Hematopoietic multipotent progenitor cell treated with erythropoietin and hydrocortisone succinate and interleukin-3 and kit ligand, for 8 days (in vitro differentiated cells): ENCODE measurements around the gene ZNF2.
A peak's percentile ranks its signal among the peaks of the same experiment; 100 is the strongest.

ENCODE experiments used
- DNase-seq: peaks from one replicate; pipeline ENCODE4 v3.0.0-alpha.2; 2015

ZNF2 gene

DNA sequence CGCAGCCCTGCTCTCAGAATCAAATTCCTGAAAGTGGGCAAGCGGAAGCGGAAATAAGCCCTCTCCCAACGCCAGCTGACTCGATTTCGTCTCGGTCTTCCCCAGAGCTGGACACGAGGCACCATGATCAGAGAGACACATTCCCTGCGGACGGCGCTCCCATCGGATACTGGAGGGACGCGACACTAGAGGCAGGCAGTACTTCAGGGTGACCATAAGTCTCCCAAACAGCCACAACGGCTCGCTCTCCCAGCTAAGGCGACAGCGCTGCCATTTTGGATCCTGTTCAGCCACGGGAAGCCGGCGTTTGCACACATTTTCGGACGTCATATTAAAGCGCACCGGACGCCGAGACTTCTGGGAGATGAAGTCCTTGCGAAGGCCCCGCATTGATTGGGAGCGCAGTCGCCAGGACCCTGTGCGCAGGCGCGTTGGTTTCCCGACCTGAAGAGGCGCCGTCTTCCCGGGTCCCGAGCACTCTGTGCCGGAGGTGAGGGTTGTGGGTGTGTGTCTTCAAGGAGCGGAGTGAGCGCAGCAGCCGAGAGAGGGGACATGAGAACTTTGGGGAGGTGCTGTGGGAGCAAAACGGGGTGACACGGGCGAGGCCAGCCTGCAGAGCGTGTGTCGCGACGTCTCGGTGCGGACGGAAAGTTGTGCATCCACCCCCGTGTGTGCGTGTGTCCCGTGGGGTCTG is at the start of gene ZNF2:
Gene ZNF2, plus strand, starts transcription at position 439 of the 694 bp plus-strand sequence. CDS start 10,418 bp downstream, outside the sequence.
- DNase-seq = peak; percentile 98

DNA sequence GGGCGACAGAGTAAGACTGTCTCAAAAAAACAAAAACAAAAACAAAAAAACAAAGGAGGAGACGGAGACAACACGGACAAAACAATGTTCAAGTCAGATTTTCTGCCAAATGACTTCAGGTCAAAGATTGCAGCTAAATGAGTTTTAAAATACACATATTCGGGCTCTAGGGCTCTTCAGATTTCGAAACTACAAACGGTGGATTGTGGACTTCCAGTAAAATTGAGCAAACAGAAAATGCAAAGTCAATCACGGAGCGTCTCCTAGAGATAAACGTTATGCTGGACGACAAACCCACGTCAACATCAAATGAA is 44.6 kb upstream of the ZNF2 start:
- no peak for DNase-seq

DNA sequence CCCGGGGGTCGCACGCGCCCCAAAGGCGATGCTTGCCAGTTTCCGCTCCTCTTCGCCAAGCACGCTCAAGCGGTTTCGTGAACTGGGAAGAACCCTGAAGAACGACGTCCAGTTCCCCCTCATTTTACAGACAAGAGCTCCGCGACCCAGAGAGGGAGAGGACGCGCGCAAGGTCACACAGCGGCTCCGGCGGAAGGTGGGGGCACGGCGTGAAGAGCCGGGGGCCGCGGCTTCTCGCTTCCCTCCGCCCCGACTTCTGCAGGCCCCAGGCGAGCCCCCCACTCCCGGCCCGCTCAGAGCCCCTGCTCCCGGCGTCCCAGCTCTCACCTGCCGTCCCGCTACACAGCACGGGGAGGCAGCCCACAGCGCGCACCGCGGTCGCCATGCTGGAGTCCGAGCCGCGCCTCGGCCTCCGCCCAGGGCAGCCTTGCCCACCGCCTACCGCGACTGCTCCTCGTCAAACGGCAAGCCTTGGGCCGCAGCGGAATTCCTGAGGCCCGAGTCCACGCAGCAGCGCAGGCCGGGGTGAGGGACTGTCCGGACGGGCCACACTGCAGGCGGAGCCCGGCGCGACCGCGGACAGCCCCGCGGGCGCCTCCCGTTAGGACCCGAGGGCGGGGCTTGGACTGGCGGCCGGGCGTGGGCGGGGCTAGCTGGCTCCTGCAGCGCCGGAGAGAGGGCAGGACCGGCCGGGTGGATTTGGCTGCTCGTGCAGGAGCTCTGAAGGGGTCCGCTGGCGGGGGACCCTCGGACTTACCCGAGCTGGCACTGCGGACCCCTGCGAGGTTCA is 44.0 kb upstream of the ZNF2 start, which contains the start of gene MRPS5:
Gene MRPS5, minus strand, starts transcription at position 402 of the 790 bp plus-strand sequence. Its CDS starts 17 bp downstream, at position 385.
- DNase-seq = peak; percentile 80

DNA sequence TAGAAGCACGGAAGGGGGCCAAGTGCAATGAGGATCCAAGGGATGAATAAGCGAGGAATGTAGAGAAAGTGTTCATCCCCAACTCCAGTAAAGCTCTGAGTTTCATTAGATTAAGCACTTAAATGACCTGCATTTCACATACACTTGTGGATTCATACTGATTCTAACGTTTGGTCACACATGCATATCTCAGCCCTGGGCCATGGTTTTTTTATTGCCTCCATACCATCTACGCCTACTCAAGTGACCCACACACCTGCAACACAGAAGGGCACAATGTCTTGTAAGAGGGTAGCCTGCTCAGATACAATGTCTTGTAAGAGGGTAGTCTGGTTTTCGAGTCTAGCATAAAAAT is 43.4 kb upstream of the ZNF2 start:
- peak; percentile 14 for DNase-seq

DNA sequence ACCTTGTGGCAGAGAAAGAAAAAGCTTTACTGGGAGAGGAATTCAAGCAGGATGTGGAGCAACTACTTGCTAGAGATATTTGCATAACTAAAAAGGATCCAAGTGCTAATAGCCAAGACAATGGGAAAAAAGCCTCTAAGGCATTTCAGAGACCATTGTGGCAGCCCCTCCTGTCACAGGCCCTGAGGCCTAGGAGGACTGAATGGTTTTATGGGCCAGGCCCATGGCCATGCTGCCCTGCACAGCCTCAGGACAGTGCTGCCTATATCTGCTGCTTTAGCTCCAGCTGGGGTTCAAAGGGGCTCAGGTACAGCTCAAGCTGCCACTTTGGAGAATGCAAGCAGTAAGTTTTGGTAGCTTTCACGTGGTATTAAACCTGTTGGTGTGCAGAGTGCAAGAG is 26.9 kb upstream of the ZNF2 start:
- no peak for DNase-seq

DNA sequence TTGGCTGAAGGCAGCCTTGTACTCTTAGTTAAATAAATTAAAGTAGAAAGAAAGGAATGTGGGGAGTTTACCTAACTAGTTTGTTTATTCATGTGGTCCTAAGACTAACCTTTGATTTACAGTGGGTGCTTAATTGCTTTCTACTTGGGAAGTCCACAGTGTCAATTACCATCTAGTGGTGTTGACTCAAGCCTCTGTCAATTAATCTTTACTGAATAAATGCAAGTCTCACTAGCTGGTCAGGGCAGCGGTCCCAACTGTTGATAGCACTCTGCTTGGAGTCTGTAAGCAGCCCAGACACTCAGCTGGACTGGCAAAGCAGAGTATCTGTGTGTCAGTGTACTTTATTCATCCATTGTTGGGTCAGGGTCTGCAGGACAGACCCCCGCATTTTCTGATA is 21.8 kb upstream of the ZNF2 start:
- no peak for DNase-seq

DNA sequence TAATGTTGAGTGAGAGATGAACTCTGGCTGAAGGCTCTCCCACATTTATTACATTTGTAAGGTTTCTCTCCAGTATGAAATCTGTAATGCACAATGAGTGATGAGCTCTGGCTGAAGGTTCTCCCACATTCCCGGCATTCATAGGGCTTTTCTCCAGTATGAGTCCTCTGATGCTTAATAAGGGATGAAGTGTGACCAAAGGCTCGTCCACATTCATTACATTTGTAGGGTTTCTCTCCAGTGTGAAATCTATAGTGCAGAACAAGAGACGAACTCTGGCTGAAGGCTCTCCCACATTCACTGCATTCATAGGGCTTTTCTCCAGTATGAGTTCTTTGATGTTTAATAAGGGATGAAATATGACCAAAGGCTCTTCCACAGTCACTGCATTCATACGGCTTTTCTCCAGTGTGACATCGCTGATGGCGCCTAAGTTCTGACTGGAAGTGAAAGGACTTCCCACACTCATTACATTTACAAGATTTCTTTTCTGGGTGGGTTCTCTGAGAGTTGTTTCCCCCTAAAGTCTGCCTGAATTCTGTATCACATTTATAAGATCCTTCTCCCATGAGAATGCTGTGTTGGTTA is 16.1 kb upstream of the ZNF2 start:
- DNase-seq = no peak

DNA sequence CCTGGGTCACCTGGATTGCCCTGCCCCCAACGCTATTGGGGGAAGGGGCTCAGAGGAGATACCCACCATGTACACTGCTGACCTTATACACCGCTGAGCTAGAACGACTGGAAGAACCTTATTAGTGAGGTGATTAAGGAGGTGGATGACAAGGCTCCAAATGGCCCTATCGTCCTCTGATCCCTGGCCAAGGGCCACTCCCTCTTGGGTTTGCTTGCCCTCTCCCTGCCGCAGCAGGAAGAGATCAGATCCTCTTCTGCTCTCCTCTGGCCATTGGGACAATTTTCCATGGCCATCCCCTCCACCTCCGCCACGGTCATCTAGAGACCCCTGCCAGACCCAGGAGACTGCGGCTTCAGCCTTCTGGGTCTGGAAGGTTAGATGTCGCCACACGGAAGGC is 7.2 kb upstream of the ZNF2 start:
- no peak for DNase-seq

DNA sequence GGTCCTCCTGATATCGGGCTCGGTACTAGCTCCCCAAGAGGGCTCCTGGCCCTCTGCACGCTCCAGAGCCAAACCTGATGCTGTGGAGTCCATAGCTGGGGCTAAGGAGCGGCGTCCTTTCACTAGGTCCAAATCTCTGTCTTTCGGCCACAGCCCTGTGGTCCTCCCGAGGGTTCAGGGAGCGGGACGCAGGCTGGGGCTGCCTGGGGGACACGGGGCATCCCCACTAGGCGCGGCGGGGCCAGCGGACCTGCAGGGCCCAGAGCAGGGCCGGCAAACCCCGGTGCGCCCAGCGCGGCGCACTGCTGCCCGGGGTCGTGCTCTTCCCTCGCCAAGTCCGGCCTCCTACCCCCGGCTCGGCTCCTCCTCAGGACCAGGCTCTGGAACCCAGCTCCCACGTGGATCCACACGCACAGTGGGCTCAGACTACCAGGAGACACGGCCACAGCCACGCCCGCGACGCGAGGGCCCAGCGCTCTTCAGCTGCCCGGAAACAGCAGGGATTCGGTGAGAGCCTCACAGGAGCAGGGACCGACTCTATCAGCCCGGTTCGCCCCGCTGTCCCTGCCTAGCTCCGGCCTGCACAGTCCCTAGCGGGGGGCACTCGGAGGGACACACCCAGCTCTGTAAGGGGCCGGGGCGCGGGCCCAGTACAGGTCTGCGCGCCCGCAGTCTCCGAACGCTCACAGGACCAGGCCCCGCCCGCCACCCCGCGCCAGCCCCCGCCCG is 6.6 kb upstream of the ZNF2 start:
- peak; percentile 51 for DNase-seq

DNA sequence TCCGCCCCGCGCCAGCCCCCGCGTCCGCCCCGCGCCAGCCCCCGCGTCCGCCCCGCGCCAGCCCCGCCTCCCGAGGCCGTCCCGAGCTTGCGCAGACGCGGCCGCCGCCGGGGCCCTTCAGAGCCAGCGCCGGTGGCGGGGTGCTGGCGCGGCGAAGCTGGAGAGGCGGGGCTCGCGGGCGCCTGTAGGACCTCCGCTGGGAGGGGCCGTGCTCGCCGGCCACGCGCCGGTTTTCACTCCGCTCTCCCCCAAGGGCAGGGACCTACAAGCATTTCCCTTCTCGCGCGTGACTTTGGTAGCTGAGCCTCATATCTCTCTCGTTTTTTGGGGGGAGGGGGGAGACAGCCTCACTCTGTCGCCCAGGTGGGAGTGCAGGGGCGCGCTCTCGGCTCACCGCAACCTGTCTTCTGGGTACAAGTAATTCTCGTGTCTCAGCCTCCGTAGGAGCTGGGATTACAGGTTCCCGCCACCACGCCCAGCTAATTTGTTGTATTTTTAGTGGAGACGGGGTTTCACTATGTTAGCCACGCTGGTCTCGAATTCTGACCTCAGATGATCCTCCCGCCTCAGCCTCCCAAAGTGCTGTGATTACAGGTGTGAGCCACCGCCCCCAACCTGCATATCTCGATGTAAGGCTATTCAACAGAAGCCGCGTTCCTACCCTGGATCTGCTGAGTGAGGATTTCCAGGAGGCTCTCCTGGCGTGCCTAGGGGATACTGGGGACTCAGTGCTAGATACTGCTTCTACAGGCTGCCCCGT is 5.7 kb upstream of the ZNF2 start, which contains the start of gene ZNF514:
Gene ZNF514, minus strand, starts transcription at position 159 of the 760 bp plus-strand sequence. CDS start 6,595 bp downstream, outside the sequence.
- DNase-seq = peak; percentile 72

DNA sequence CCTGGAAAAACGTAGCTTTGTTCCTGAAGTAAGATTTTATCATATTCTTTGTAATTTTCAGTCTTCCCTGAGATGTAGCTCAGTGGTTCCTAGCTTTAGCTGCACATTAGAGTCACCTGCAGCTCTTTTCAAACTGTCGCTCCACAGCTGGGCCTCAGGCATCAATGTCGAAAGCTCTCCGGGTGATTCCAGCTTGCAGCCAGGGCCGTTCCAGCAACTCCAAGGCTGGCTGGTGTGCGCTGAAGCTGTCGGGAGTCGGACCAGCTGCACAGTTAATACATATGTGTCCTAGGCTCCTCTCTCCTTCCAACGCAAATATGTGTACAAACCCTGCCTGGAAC is 609 bp upstream of the ZNF2 start:
- no peak for DNase-seq

DNA sequence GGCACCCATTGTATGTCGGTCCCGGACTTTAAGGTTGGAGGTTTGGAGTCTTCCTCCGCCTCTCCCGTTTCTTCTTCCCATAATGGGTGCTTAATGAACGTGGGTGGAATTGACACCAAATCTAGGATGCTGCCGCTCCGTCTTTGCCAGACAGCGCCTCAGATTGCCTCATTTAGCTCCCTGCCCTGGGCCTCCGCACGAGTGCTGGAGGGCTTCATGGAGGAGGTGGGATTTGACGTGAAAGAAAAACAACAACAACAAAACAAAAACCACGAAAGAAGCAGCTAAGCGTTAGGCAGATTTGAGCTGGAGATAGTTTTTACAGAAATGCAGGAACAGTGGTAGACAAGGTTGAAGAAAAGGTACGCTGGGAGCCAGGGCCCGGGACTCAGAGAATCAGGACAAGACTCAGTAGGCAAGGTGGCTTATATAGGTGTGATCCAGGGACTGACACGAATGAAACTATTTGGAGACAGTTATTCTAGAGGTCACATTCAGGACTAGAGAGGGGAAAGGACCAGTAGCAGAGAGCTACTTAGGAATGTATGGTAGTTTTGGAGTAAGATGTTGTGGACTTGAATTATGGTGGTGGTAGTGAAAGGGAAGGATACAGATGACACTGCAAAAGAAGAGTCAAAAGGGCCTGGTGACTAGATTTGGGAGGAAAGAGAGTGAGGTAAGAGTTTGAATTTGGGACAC is 605 bp downstream of the ZNF2 start:
- DNase-seq = no peak

DNA sequence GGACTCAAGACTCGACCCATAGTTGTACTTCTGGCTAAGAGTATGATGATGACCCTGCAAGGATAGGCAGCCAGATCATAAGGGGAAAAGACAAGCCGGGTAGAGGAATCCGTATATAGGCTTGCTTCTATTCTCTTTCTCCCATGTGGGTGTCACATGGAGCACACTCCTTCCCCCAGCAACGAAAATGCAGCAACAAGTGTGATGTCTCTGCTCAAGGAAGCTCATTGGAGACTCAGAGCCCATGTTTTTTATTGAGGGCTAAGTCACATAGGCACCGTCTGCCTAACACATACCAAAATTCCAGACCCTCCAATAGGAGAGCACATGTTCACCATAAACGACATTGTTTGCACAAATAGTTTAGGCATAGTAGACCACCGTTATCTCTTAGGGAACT is 6.3 kb downstream of the ZNF2 start:
- no peak for DNase-seq

DNA sequence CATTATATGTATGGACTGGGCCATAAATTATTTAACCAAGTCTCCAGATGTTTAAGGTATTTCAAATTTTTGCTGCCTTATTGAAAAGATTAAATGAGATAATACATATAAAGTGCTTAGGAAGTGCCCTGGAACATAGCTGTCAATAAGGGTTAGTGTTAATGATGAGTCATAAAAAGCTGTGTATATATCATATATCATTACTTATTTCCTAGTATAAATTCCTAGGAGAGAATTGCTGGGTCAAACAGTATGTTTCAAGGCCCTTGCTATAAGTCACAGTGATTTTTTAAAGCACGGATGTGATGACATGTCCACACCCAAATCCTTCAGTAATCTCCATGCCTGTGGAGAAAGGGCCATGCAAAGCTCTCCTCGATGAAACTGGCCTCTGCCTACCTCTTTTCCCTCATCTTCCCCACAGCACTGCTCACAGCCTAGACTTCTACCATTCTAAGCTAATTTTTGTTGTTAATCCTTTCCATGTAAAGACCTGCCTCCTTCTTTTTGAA is 8.5 kb downstream of the ZNF2 start:
- no peak for DNase-seq

DNA sequence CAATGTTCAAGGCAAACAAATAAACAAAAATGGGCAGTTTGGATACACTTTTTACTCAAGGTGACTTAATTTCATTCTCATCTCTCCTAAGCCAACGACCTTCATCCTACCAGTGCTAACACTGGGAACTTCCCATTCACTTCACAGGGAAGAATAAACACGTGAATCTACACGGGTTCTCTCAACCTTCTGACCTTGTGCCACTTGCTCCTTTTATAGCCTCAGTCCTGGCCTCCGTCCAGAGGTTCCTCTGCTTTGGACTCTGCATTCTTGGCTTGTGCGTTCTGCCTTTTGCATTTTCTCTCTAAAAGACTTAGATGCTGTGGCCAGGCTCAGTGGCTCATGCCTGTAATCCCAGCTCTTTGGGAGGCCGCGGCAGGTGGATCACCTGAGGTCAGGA is 13.8 kb downstream of the ZNF2 start:
- no peak for DNase-seq

DNA sequence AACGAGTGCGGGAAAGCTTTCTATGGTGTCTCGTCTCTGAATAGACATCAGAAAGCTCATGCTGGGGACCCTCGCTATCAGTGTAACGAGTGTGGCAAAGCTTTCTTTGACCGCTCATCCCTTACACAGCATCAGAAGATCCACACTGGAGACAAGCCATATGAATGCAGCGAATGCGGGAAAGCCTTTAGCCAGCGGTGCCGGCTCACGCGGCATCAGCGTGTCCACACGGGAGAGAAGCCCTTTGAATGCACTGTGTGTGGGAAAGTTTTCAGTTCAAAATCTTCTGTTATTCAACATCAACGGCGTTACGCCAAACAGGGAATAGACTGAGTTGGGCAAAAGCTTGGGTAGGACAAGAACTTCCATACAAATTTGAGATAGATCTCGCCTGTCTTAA is 16.2 kb downstream of the ZNF2 start:
- DNase-seq = no peak

DNA sequence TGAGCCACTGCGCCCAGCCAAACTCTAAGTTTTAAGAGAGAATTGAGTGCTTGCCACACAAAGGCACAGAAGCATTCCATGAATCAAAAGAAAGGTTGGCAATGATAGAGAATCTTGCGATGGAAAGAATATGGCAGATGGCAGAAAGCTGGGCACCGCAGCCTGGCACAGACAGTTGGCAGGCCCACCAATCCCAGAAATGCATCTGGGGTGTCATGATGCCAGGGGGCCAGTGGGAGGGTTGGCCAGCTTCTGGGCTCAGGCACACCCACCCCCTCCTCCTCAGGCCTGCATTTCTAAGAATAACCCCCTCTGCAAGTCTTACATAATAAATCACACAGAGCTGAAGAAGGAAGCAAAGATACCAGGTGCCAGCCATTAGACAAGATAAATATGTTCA is 19.6 kb downstream of the ZNF2 start:
- no peak for DNase-seq

DNA sequence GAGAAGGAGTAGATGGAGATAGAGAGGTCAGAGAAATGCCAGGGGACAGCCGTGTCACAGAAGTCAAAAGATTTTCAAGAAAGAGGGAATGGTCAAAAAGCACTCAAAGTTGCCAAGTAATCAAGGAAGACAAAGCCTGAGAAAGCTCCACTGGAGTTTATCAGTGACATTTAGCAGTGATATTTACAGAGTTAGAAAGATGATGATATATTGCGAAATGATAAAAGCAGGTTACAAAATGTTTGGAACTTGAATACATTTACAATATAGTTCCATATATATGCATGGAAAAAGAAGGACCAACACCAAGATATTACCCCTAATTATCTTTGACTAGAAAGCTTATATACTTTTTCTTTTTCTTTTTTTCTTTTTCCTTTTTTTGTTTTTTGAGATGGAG is 20.4 kb downstream of the ZNF2 start:
- no peak for DNase-seq

DNA sequence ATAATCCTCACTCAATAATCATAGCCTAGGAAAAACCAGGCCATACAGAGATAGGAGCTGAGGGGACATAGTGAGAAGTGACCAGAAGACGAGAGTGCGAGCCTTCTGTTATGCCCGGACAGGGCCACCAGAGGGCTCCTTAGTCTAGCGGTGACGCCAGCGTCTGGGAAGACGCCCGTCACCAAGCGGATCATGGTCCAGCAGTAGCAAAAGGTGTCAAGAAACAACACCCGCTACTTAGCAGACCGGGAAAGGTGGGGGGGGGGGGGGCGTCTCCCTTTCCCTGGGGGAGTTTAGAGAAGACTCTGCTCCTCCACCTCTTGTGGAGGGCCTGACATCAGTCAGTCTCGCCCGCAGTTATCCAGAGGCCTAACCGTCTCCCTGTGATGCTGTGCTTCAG is 27.3 kb downstream of the ZNF2 start:
- DNase-seq = peak; percentile 29

DNA sequence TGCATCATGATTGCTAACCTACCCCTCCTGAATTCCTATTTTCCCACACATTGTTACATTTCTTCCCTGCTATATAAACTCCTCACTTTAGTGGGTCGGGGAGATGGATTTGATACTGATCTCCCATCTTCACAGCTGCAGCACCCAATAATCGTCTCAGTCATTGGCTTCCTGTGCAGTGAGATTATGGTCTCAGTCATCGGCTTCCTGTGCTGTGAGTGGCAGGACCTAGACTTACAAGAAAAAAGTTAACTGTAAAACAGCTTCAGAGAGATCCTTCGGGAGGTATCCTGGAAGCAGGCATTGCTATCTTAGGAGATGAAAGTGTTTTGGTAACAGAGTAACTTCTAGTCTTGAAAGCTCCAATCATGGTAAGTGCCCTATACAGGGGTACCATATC is 38.3 kb downstream of the ZNF2 start:
- DNase-seq = no peak

DNA sequence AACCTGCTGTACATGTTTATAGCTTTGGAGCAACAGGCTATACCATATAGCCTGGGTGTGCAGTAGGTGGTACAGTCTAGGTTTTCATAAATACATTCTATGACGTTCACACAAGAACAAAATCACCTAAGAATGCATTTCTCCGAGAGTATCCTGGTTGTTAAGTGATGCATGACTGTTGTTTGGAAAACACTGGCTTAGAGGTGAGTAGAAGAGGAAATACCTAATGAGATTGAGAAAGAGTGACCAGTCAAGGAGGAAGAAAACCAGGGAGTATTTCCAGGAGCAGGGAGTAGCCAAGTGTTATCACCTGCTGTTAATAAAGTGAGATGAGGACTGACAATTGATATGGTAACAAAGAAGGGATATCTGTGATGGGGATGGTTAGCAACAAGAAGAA is 38.8 kb downstream of the ZNF2 start:
- no peak for DNase-seq

DNA sequence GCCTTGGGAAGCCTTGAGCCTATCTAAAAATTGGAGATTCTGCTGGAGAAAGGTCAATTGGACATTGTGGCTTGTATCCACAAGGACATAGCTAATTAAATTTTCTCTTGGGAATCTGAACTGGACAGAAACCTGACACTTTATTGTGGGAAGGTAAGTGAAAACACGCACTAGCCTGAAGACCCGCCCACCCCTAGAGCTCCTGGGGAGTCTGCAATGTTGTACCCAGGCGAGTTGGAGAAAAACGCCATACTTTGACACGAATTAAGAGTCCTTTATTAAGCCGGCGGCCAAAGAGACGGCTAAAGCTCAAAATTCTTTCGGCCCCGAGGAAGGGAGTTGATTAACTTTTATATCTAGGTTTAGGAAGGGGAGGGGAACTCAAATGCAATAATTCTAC is 40.5 kb downstream of the ZNF2 start:
- DNase-seq = no peak
